A673 (cell line): ENCODE results near the gene TRIM8.
A peak's percentile ranks its signal among the peaks of the same experiment; 100 is the strongest.

Source experiments
- CTCF ChIP-seq: fragments of 300-800, 200-600 bp; sonication (generic); conservative IDR thresholded peaks from 2 replicates; pipeline ENCODE4 v1.5.1; 2017; ENCODE audit warnings: low read depth, mild to moderate bottlenecking, antibody characterized with exemption, low read length, moderate library complexity, mixed read lengths
- EZH2 ChIP-seq: fragments of 200-600 bp; sonication (generic); IDR thresholded peaks from 2 replicates; pipeline ENCODE4 v1.6.1; 2017; ENCODE audit warnings: borderline replicate concordance, low read depth, mild to moderate bottlenecking, mixed read lengths, antibody characterized with exemption, low read length; ENCODE audit not compliant: poor library complexity, severe bottlenecking

- TF ChIP-seq CTCF (peak; percentile 51; the same call in 1 of the 2 replicates), EZH2 (no peak)
Measured at GRCh38 chr10:102678842-102679289, 34.6 kb downstream of the TRIM8 start.
